Endothelial cell (in vitro differentiated cells): Measurements from ENCODE around the gene GPR155. TPM values are rescaled to one million over a fixed set of nuclear protein-coding genes. Genes with fewer than 3 reads are reported as not detected.

ENCODE experiments used
- DNase-seq: peaks from one replicate; pipeline ENCODE4 v3.0.0; 2021; ENCODE audit warnings: low spot score
- H3K27ac Mint-ChIP-seq: one replicate; pipeline ENCODE4 v1.8.0; 2021; ENCODE audit warnings: mixed read lengths, inconsistent platforms; ENCODE audit not compliant: unreplicated experiment
- H3K27me3 Mint-ChIP-seq: one replicate; pipeline ENCODE4 v1.8.0; 2021; ENCODE audit warnings: mild to moderate bottlenecking, moderate library complexity, mixed read lengths, inconsistent platforms; ENCODE audit not compliant: unreplicated experiment
- H3K36me3 Mint-ChIP-seq: one replicate; pipeline ENCODE4 v1.8.0; 2021; ENCODE audit warnings: mild to moderate bottlenecking, low read depth, mixed read lengths, inconsistent platforms; ENCODE audit not compliant: unreplicated experiment
- H3K4me1 Mint-ChIP-seq: one replicate; pipeline ENCODE4 v1.8.0; 2021; ENCODE audit warnings: mild to moderate bottlenecking, mixed read lengths, inconsistent platforms; ENCODE audit not compliant: unreplicated experiment
- H3K4me3 Mint-ChIP-seq: one replicate; pipeline ENCODE4 v1.8.0; 2021; ENCODE audit warnings: mild to moderate bottlenecking, mixed read lengths, inconsistent platforms; ENCODE audit not compliant: unreplicated experiment
- H3K9me3 Mint-ChIP-seq: one replicate; pipeline ENCODE4 v1.8.0; 2021; ENCODE audit warnings: mixed read lengths, inconsistent platforms; ENCODE audit not compliant: unreplicated experiment
- CTCF ChIP-seq: fragments of 200-600 bp; sonication (generic); IDR thresholded peaks from one replicate; pipeline ENCODE4 v1.5.0; 2021; ENCODE audit warnings: antibody characterized with exemption; ENCODE audit not compliant: unreplicated experiment
- total RNA-seq: library from RNA; stranded (reverse); fragmentation: NEBNext Ultra II Directional; extraction: Animal tissue kit (Norgen Biotek cat#: 25700); gene quantifications from one replicate; pipeline ENCODE4 v1.2.1, GENCODE V29; 2021; ENCODE audit not compliant: unreplicated experiment

The GPR155 gene
- total RNA-seq, 1 donor from 2014 or later: 1.7 TPM

- Mint-ChIP-seq H3K27ac (no peak overlapping the region), H3K9me3 (no peaks in the 10 kb centered on the region), H3K4me1 (peaks cover 9% of the 10 kb centered on the region), H3K27me3 (peaks cover 3% of the 10 kb centered on the region), H3K36me3 (no peaks in the 10 kb centered on the region), H3K4me3 (no peak overlapping the region)
- no peak for DNase-seq
- TF ChIP-seq CTCF: no peak
These were observed 4.0 kb downstream of the GPR155 start for GRCh38 chr2:174482854-174483253.

- Mint-ChIP-seq H3K4me1 (peaks cover 2% of the 10 kb centered on the region), H3K27ac (no peak overlapping the region), H3K27me3 (no peaks in the 10 kb centered on the region), H3K9me3 (no peaks in the 10 kb centered on the region), H3K36me3 (no peaks in the 10 kb centered on the region), H3K4me3 (no peak overlapping the region)
- no peak for DNase-seq
- TF ChIP-seq CTCF: no peak
These were observed 9.1 kb downstream of the GPR155 start for GRCh38 chr2:174477759-174478158.

- Mint-ChIP-seq H3K36me3 (no peaks in the 10 kb centered on the region), H3K27ac (no peak overlapping the region), H3K4me3 (no peak overlapping the region), H3K4me1 (no peaks in the 10 kb centered on the region), H3K27me3 (no peaks in the 10 kb centered on the region), H3K9me3 (no peaks in the 10 kb centered on the region)
- DNase-seq: no peak
- TF ChIP-seq CTCF: no peak
These were observed 13.0 kb downstream of the GPR155 start for GRCh38 chr2:174473796-174474195.

GRCh38 chr2:174465327-174465726 lies 21.5 kb downstream of the GPR155 start:
- Mint-ChIP-seq H3K27ac (no peak overlapping the region), H3K27me3 (no peaks in the 10 kb centered on the region), H3K9me3 (no peaks in the 10 kb centered on the region), H3K36me3 (no peaks in the 10 kb centered on the region), H3K4me3 (no peak overlapping the region), H3K4me1 (peaks cover 3% of the 10 kb centered on the region)
- TF ChIP-seq CTCF: no peak
- DNase-seq: no peak

- TF ChIP-seq CTCF: no peak
- Mint-ChIP-seq H3K9me3 (no peaks in the 10 kb centered on the region), H3K27ac (no peak overlapping the region), H3K4me3 (no peak overlapping the region), H3K27me3 (no peaks in the 10 kb centered on the region), H3K4me1 (peaks cover 3% of the 10 kb centered on the region), H3K36me3 (no peaks in the 10 kb centered on the region)
- no peak for DNase-seq
These were observed 25.6 kb downstream of the GPR155 start for GRCh38 chr2:174461221-174461620.
